Measurements from ENCODE around the gene XPOT. TPM values are rescaled to one million over a fixed set of nuclear protein-coding genes. Genes with fewer than 3 reads are reported as not detected.

XPOT gene
- total RNA-seq, 4 donors from 2014 or later, result 23.6 to 75.4 (median 54.1) TPM

DNA sequence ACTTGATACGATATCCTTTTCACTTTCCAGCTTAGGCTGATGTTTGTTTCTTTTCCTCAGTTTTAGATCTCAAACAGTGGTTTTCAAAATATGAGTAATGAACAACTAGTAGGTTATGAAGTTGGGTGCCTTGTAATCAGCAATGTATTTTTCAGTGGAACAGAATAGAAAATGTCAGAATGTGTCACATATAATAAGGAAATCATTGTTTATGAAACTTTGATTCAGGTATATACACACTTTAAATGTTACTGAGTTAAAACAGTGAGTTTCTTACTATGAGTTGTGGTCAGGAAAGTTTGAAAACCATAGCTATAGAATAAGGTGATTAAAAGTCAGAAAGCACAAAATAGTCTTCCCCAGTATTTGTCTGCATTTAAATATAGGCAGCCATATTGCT, 87.5 kb downstream of the XPOT start:
- no peak for DNase-seq
- Histone ChIP-seq H3K9me3 (no peaks in the 10 kb centered on the region), H3K27me3 (no peaks in the 10 kb centered on the region), H3K4me3 (no peak overlapping the region), H3K4me1 (no peaks in the 10 kb centered on the region), H3K27ac (no peak overlapping the region), H3K36me3 (no peaks in the 10 kb centered on the region)
- intact Hi-C loops (cut with DNase I; ENCODE audit: low total_unique reads), result no loop called here
- TF ChIP-seq, protein P1, sequence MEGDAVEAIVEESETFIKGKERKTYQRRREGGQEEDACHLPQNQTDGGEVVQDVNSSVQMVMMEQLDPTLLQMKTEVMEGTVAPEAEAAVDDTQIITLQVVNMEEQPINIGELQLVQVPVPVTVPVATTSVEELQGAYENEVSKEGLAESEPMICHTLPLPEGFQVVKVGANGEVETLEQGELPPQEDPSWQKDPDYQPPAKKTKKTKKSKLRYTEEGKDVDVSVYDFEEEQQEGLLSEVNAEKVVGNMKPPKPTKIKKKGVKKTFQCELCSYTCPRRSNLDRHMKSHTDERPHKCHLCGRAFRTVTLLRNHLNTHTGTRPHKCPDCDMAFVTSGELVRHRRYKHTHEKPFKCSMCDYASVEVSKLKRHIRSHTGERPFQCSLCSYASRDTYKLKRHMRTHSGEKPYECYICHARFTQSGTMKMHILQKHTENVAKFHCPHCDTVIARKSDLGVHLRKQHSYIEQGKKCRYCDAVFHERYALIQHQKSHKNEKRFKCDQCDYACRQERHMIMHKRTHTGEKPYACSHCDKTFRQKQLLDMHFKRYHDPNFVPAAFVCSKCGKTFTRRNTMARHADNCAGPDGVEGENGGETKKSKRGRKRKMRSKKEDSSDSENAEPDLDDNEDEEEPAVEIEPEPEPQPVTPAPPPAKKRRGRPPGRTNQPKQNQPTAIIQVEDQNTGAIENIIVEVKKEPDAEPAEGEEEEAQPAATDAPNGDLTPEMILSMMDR (IDR thresholded peaks at IDR 0.05), result no peak
- TF ChIP-seq POLR2A (IDR thresholded peaks at IDR 0.05), result no peak

DNA sequence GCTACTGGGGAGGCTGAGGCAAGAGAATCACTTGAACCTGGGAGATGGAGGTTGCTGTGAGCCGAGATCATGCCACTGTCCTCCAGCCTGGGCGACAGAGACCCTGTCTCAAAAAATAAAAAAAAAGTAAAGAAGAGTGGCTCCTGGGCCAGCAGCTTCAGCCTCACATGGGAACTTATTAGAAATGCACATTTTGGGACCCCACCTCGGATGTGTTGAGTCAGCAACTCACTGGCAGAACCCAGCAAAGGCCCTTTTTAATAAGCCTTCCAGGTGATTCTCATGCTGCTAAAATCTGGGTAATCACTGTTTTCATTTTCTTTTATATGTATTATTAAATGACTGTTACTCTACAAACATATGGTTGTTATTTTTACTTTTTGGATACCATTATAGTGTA, 89.3 kb downstream of the XPOT start:
- DNase-seq, result no peak
- no peak overlapping the region for H3K27ac ChIP-seq
- H3K27me3 ChIP-seq, result no peaks in the 10 kb centered on the region
- no peaks in the 10 kb centered on the region for H3K36me3 ChIP-seq
- H3K4me3 ChIP-seq, result no peak overlapping the region
- intact Hi-C loops (cut with DNase I; ENCODE audit: low total_unique reads), result no loop called here
- TF ChIP-seq POLR2A (IDR thresholded peaks at IDR 0.05), result no peak
- TF ChIP-seq, protein P1 (IDR thresholded peaks at IDR 0.05), result no peak
- no peaks in the 10 kb centered on the region for H3K4me1 ChIP-seq
- no peaks in the 10 kb centered on the region for H3K9me3 ChIP-seq

DNA sequence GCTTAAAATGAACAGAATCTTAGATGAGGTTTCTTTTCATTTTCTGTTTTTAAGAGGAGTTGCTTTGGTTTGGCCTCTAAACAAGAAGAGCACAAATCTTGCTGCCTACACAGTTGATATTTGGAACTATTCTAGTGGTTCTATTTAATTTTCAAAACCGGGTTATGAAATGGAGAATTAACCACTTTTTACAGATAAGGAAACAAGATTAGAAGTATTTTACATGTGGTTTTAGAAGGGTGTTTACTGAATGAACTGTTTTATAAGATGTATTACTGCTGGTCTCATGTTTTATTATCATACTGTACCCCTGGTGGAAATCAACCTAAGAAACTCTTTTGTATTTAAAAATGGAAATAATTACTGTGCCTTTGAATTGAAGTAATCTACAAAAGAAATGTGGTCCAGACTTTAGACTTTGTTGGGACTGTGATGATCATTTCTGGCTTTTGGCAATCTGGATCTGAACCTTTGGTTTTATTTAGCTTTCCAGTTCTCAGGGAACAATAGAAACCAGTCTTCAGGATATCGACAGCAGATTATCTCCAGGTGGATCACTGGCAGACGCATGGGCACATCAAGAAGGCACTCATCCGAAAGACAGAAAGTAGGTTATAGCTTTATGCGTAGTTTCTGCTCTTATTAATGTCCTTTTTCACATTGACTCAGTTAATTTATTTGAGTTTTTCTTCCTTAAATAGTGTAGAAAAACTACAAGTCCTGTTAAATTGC, 91.0 kb downstream of the XPOT start:
- TF ChIP-seq POLR2A (IDR thresholded peaks at IDR 0.05), result no peak
- TF ChIP-seq, protein P1 (IDR thresholded peaks at IDR 0.05), result no peak
- H3K36me3 ChIP-seq, result no peaks in the 10 kb centered on the region
- H3K4me3 ChIP-seq, result no peak overlapping the region
- no peak for DNase-seq
- H3K4me1 ChIP-seq, result no peaks in the 10 kb centered on the region
- H3K9me3 ChIP-seq, result no peaks in the 10 kb centered on the region
- intact Hi-C loops (cut with DNase I; ENCODE audit: low total_unique reads), result no loop called here
- no peaks in the 10 kb centered on the region for H3K27me3 ChIP-seq
- no peak overlapping the region for H3K27ac ChIP-seq

DNA sequence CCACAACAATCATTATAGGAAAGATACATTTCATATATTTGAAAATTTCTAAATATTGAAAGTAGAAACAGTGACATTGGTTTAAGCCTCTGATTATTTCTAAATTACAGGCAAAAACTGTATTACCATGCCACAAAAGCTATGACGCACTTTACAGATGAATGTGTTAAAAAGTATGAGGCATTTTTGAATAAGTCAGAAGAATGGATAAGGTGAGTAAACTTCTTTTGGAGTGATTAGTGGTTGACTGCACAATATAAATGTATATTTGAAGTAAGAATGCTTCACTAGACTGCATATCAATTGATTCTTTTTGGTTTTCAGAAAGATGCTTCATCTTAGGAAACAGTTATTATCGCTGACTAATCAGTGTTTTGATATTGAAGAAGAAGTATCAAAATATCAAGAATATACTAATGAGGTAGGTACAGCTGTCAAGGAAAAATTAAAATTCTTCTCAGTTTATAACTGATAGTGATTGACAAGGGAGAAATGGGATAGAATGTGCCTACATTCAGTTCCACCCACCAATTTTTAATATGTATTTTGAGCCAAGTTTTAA, 92.7 kb downstream of the XPOT start:
- no peaks in the 10 kb centered on the region for H3K4me1 ChIP-seq
- H3K4me3 ChIP-seq, result no peak overlapping the region
- no peak for DNase-seq
- TF ChIP-seq POLR2A (IDR thresholded peaks at IDR 0.05), result no peak
- TF ChIP-seq, protein P1 (IDR thresholded peaks at IDR 0.05), result no peak
- intact Hi-C loops (cut with DNase I; ENCODE audit: low total_unique reads), result no loop called here
- no peaks in the 10 kb centered on the region for H3K36me3 ChIP-seq
- H3K27me3 ChIP-seq, result no peaks in the 10 kb centered on the region
- no peaks in the 10 kb centered on the region for H3K9me3 ChIP-seq
- no peak overlapping the region for H3K27ac ChIP-seq

DNA sequence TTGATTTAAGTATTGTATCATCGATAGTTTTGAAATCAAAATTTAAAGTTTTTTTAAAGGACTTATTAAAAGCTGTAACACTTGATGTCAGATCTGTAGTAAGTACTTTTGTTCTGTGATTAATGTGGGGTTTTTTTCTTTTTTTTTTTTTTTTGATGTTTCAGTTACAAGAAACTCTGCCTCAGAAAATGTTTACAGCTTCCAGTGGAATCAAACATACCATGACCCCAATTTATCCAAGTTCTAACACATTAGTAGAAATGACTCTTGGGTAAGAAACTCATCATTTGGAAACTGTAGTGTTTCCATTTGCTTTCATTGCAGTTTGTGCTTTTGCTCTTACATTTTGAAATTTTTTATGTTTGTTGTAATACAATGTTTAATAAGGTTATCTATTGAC, 93.3 kb downstream of the XPOT start:
- no peak overlapping the region for H3K4me3 ChIP-seq
- H3K36me3 ChIP-seq, result no peaks in the 10 kb centered on the region
- TF ChIP-seq POLR2A (IDR thresholded peaks at IDR 0.05), result no peak
- TF ChIP-seq, protein P1 (IDR thresholded peaks at IDR 0.05), result no peak
- H3K27ac ChIP-seq, result no peak overlapping the region
- DNase-seq, result no peak
- intact Hi-C loops (cut with DNase I; ENCODE audit: low total_unique reads), result no loop called here
- no peaks in the 10 kb centered on the region for H3K4me1 ChIP-seq
- H3K27me3 ChIP-seq, result no peaks in the 10 kb centered on the region
- no peaks in the 10 kb centered on the region for H3K9me3 ChIP-seq
